Right atrium auricular region (tissue), 2 donors: Measurements from ENCODE around the gene ATP10A. TPM values are rescaled to one million over a fixed set of nuclear protein-coding genes. Genes with fewer than 3 reads are reported as not detected.

Experiments used
- DNase-seq: peaks from one replicate; pipeline ENCODE4 v3.0.0-alpha.2; 2019; ENCODE audit warnings: low spot score
- H3K27ac ChIP-seq, 2 donors: fragments of 200-600 bp; sonication (generic); 1 replicate in 1 of 2; 2 replicates in 1 of 2; pipeline ENCODE4 v1.5.1; 2016 to 2019
- H3K27me3 ChIP-seq, 2 donors: fragments of 200-600 bp; sonication (generic); one replicate each; pipeline versions ENCODE4 v1.5.1 to v1.6.0; 2017 to 2019
- H3K36me3 ChIP-seq: fragments of 200-600 bp; sonication (generic); one replicate; pipeline ENCODE4 v1.5.1; 2016
- H3K4me1 ChIP-seq, 2 donors: fragments of 200-600 bp; sonication (generic); one replicate each; pipeline versions ENCODE4 v1.5.1 to v1.6.0; 2017 to 2019
- H3K4me3 ChIP-seq, 2 donors: fragments of 200-600 bp; sonication (generic); 1 replicate in 1 of 2; 2 replicates in 1 of 2; pipeline ENCODE4 v1.5.1; 2017 to 2019; ENCODE audit warnings: mild to moderate bottlenecking in 1 of 2, moderate library complexity in 1 of 2
- H3K9me3 ChIP-seq, 2 donors: fragments of 200-600 bp; sonication (generic); one replicate each; pipeline ENCODE4 v1.5.1; 2019
- CTCF ChIP-seq, 2 donors: fragments of 200-600 bp; sonication (generic); IDR thresholded peaks; one replicate each; pipeline ENCODE4 v1.5.1; 2019; ENCODE audit warnings: antibody characterized with exemption in 2 of 2
- total RNA-seq, 2 donors: library from RNA; depleted of rRNA; stranded (reverse); fragments of >200 nt; gene quantifications; one replicate each; pipeline ENCODE4 v1.1.0, GENCODE V29; 2016

ATP10A gene
- total RNA-seq, 2 donors from 2014 or later, result 3.2 to 6.0 TPM

- no peaks in the 10 kb centered on the region for H3K4me1 ChIP-seq
- no peaks in the 10 kb centered on the region for H3K36me3 ChIP-seq
- TF ChIP-seq CTCF (IDR thresholded peaks at IDR 0.05), result no peak
- no peak overlapping the region for H3K27ac ChIP-seq
- no peaks in the 10 kb centered on the region for H3K27me3 ChIP-seq
- H3K4me3 ChIP-seq, result no peak overlapping the region
- H3K9me3 ChIP-seq, result no peaks in the 10 kb centered on the region
- no peak for DNase-seq
Measured at GRCh38 chr15:25716414-25717126, 146.6 kb downstream of the ATP10A start.

- TF ChIP-seq CTCF (IDR thresholded peaks at IDR 0.05), result no peak
- Histone ChIP-seq H3K27me3 (no peaks in the 10 kb centered on the region), H3K27ac (no peak overlapping the region), H3K4me3 (no peak overlapping the region), H3K36me3 (no peaks in the 10 kb centered on the region), H3K9me3 (no peaks in the 10 kb centered on the region), H3K4me1 (no peaks in the 10 kb centered on the region)
- no peak for DNase-seq
Measured at GRCh38 chr15:25715536-25716413, 147.4 kb downstream of the ATP10A start.

GRCh38 chr15:25714538-25714840 lies 148.6 kb downstream of the ATP10A start:
- Histone ChIP-seq H3K9me3 (no peaks in the 10 kb centered on the region), H3K36me3 (no peaks in the 10 kb centered on the region)

GRCh38 chr15:25713736-25714537 lies 149.2 kb downstream of the ATP10A start:
- Histone ChIP-seq H3K27me3 (no peaks in the 10 kb centered on the region), H3K27ac (no peak overlapping the region), H3K9me3 (no peaks in the 10 kb centered on the region), H3K36me3 (no peaks in the 10 kb centered on the region), H3K4me1 (no peaks in the 10 kb centered on the region), H3K4me3 (no peak overlapping the region)
- no peak for DNase-seq
- TF ChIP-seq CTCF (IDR thresholded peaks at IDR 0.05), result no peak

More at GRCh38 chr15:25714538-25714840, 148.6 kb downstream of the ATP10A start:
- H3K27ac ChIP-seq, result no peak overlapping the region
- no peak overlapping the region for H3K4me3 ChIP-seq
- no peaks in the 10 kb centered on the region for H3K27me3 ChIP-seq
- TF ChIP-seq CTCF (IDR thresholded peaks at IDR 0.05), result no peak
- no peaks in the 10 kb centered on the region for H3K4me1 ChIP-seq
- no peak for DNase-seq

- TF ChIP-seq CTCF (IDR thresholded peaks at IDR 0.05), result no peak
- no peak overlapping the region for H3K27ac ChIP-seq
- H3K27me3 ChIP-seq, result no peaks in the 10 kb centered on the region
- H3K9me3 ChIP-seq, result no peaks in the 10 kb centered on the region
- H3K4me3 ChIP-seq, result no peak overlapping the region
- H3K36me3 ChIP-seq, result no peaks in the 10 kb centered on the region
- H3K4me1 ChIP-seq, result no peaks in the 10 kb centered on the region
- no peak for DNase-seq
Measured at GRCh38 chr15:25712961-25713355, 150.2 kb downstream of the ATP10A start.
